Colon (tissue), 2 donors: ENCODE measurements around the gene REV3L.
"Not testable (repeated sequence)": the region's sequence is repeated elsewhere in the genome, so short reads cannot be mapped to it uniquely, and the experiment has no call there.

Experiments used
- FAIRE-seq: peaks from 2 replicates; lab custom pipeline; 2012; peaks lifted over from hg19 to GRCh38; lab: Jason Lieb, UNC
- donor health status: control.
- donor health status: control.

Gene REV3L

DNA sequence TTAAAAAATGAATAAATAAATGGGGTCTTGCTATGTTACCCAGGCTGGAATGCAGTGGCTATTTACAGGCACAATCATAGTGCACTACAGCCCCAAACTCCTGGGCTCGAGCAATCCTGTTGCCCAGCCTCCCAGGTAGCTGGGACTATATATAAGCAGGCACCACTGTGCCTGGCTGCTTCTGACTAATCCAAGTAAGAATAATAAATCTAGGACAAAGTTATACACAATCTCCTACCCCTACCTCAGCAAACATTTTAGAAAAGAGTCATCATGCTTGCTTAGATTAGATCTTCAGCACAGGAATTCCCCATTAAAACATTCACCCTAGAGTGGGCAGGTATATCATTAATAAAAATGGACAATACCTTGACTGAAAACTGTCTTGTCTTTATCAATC is 124.6 kb downstream of the REV3L start:
- FAIRE-seq, result no peak

DNA sequence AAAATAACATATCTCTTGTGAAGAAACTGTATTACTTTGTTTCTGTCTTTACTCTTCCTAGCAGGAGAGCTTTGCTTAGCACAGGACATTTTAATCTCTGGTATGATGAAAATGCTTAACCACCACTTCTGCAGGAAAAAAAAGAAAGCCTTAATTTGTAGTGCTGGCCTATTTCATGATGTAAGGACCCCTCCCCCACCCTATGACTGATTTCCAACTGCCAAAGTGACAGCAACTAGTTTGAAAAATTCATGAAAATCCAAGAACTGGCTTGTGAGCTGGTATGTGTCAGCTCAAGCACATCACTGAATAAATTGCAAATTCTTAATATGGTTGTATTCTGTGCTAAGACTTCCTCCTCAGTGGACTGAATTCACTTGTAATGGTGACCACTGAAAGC is 125.3 kb downstream of the REV3L start:
- no peak for FAIRE-seq

DNA sequence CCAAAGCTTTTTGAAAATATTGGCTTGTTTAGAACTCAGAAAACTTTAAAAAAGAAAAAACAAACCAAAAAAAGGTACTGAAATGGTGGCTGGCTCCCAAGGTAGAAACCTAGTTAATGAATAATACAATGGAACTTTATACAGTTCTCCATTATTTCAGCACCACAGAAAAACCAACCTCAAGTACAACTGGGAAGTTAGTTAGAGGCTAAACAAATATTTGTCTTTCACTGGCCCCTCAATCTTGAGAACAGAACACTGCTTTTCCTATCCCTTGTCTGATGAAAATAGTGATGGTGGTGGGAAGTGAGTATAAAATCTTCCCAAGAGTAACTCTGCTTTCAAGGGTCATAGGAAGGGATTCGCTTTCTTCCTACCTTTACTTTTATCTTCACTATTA is 126.5 kb downstream of the REV3L start:
- no peak for FAIRE-seq

DNA sequence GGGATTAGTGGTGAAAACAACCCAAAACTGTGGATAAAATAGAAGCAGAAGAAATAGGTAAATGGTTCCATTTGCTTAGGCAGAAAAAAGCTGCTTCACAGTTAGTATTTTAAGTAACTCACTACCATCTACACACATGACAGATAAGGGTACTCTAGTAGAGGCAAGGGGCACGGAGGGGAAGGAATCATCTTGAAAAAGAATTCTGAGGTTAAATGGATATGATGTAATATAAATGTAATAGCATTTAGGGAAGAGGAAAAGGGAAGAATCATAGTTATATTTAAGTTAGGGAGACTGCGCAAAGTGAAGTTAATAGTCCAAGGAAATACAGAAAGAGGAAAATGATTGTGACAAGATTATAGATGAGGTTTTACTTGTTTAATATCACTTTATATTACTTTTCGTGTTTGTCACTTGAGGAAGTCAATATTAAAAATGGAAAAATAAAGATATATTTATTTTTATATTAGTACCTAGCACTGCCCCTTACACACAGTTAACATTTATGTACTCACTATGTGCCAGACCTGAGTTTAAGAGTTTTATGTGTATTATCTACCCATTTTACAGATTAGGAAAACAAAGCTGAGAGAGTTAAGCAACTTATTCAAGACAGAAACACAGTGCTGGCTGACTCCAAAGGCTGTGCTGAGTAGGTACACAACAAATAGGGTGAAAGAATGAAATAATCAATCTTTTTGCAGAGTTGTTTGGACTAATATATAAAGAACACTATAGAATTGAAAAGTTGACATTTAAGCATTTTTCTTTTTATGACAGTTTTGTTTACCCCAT is 128.1 kb downstream of the REV3L start:
- FAIRE-seq, result no peak

DNA sequence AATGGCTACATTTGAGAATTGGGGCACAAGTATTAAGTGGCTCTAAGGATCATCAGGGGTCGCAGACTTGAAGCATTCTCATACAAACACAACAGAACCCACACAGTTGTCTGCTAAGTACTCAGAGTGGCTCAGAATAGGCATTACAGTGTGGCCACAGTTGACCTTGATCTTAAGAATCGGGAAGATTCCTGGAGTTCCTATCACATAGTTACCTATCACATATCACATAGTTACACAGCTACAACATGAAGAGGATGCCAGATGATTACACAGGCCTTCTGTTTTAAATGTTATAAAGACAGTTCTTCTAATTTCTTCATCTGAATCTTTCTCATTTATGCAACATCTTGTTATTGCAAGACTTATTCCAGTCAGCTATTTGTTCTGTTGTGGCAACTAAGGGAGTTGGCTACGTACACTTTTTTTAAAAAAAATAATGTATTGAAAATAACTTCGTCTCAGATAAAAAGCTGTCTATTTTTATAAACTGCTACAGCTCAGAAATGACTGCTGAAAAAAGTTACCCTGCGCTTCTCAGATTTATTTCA is 129.0 kb downstream of the REV3L start:
- FAIRE-seq, result no peak

DNA sequence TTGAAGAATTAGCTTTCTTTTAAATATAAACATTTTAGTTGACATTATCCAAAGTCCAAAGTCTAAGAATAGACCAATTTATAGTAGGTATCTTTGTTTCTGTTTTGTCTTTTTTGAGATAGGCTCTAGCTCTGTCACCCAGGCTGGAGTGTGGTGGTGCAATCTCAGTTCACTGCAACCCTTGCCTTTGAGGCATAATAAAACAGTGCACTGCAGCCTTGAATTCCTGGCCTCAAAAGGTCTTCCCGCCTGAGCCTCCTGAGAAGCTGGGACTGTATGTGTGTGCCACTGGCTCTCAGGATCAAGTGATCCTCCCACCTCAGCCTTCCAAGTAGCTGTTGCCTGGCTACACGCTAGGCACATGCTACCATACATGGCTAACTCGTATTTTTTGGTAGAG is 135.4 kb downstream of the REV3L start:
- FAIRE-seq, result no peak

DNA sequence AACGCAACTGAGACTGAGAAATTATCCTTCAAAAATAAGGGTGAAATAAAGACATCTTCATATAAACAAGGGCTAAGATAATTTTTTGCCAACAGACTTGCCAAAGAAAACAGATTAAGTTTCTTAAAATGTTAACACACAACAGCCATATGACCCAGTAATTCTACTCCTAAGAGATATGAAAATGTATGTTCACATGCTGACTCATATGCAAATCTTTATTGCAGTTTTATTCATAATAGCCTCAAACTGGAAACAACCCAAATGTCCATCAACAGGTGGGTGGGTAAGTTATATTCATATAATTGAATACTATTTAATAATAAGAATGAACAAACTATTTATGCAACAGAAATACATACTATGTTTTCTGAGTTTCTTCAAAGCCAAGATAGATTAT is 140.1 kb downstream of the REV3L start:
- FAIRE-seq, result no peak

DNA sequence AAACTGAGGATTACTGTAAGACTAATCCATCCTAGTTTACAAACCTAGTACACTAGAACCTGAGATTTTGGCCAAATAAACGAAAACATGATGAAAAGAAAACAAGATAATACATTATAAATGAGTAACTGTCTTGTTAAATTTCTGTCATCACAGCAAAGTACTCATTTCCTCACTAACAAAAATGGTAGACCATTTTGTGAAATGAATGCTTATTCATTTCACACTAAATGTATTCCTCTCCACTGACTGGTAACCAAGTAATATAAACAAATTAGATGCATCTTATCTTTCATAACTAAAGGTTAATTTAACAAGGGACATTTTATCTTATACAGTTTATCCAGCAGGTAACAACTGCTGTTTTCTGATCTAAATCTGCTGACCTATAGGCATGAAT is 143.7 kb downstream of the REV3L start:
- no peak for FAIRE-seq

DNA sequence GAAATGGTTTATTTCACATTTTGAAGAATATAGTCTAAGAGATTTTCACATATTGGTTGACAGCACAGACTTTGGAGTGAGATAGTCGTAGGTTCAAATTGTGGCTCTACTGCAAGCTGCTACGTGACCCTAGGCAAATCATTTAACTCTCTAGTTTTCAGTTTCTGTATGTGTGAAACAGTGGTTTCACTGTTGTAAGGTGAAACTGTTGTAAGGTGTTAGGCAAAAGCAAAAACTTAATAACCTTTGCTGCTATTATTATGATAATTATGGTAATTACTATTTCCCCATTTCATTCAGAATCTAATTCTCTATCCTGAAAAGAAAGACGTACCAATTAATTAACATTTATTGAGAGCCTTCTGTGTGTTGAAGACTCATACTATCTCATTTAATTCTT is 144.2 kb downstream of the REV3L start:
- FAIRE-seq, result no peak

DNA sequence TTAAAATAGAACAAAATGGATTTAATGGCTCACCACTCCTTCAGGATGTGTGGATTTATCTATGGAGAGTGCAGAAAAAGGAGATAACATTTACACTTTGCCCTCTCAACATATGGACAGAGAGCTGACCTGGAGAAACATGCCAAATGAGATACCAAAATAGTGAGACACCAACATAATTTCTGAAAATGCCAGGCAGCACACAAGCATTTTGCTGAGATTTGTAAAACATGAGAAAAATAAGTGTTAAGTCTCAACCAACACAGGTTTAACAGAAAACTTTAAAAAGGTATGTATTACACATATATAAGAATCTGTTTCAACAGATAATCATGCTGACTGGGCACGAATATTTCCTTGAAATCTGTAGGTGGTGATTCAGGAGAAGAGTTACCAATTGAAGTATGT is 145.2 kb downstream of the REV3L start:
- FAIRE-seq, result no peak

DNA sequence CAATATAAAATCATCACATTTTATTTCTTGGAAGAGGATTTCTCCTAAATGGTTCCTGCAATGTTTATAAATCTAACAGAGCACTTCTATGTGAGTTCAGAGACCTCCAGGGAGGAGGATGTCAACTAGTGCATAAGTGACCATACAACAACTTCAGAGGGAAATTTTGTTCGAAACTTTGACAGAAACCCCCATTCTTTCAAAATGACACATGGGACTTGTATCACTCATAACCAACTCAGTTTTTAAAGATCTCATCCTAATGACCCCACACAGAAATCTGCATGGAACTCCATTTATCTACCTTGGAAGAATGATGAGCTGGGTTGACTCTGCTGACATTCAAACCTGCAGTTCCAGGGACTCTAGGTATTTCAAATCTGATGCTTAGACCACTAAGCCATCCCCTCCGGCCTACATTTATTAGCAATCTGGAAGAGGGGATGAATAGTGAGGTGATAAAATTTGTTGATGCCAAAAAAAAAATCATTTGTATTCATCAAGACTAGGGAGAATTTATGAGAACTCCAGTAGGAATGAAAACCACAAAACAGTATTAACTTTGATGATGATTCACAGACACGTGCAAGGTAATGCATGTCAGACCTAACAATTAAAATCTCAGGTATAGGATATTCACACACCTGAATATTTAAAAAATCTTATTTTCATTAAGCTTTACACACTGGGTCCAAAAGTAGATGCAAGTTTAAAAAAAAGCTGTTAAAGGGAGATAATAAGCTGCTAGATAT is 153.0 kb downstream of the REV3L start:
- FAIRE-seq, result no peak

DNA sequence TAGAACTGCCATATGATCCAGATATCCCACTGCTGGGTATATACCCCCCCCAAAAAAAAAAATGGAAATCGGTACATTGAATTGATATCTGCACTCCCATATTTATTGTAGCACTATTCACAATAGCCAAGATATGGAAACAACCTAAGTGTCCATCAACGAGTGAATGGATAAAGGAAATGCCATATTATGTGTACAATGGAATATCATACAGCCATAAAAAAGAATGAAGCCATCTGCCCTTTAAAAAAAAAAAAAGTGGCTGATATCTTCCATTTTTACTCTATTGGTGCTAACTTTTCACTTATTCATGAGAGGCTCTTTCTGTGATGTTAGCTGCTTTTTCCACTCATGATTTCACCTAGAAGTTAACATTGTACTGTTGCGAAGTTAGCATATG is 156.5 kb downstream of the REV3L start:
- no peak for FAIRE-seq

DNA sequence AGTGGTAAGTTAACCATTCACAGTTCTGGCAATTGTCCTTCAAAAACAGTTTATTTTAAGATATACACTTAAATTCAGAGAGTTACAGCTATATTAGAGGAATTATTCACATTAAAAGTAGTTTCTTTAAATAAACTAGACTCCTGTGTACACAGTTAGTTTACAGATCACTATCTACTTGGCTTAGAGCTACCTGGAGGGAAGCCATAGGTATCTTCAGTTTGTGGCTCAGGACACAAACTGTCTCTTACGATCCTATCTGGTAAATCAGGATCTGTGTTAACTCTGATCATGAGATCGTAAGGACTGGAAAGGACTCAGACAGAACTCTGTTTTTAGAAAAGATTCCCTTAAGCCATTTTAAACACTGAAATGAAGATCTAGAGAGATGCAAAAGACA is 160.9 kb downstream of the REV3L start:
- no peak for FAIRE-seq

DNA sequence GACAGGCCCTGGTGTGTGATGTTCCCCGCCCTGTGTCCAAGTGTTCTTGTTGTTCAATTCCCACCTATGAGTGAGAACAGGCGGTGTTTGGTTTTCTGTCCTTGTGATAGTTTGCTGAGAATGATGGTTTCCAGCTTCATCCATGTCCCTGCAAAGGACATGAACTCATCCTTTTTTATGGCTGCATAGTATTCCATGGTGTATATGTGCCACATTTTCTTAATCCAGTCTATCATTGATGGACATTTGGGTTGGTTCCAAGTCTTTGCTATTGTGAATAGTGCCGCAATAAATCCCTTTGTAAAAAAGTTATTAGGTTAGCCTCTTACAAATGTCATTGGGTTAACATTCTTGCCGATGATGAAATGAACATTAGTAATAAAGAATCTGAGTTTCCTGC is 175.1 kb downstream of the REV3L start:
- FAIRE-seq, result not testable (repeated sequence)

DNA sequence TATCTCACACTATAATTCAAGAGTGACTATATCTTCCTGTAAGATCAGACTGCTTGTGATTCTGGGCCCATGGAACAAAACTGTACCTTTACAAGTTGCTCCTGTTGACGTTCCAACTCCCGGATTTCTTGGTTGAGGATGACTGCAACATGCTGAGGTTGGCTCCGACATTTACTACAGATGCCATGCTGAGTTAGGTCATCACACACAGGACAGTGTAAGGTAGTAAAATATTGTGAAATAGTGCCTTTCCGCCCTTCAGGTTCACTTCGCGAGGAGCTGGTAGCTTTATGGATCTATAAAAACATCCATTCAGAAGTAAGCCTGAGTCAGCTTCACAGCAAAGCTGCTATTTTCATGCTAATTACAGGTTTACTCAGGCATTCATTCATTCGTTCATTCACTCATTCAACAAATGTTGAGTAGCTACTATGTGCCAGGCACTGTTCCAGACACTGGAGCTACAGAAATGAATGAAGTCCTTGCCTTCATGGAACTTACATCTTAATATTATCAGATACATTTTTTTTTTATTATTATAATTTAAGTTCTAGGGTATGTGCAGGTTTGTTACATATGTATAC is 175.7 kb downstream of the REV3L start:
- FAIRE-seq, result no peak

DNA sequence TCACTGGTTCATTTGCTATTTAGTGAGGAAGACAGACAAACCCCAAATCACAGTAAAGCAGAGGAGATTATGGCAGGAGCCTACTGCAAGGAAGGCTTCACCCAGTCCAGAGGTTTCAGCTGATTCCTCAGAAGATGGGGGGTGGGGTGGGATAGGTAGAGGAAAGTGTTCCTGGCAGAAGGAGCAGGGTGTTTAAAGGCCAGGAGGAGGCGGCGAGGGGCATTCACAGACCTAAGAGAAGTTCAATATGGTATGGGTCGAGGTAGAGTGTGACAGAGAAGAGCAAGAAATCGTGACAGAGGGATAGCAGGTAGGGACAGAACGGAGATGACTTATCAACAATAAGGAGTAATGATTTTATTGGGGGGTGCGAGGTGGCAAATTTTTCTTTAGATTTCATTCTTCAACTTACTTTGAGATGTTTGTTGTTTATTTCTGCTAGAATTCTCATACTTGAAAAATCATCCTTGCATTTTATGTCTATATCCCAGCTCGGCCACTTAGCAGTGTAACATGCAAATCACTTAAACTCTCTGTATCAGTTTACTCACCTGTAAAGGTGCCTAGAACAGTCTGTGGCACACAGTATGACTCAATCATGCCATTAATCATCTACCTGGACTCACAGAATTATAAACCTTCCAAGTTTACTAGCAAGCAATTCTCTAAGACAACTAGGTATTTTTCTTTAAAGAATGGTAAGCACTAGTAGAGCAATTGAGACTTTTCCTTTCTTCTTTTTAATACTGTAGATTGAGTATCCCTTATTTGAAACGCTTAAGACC is 176.7 kb downstream of the REV3L start:
- no peak for FAIRE-seq

DNA sequence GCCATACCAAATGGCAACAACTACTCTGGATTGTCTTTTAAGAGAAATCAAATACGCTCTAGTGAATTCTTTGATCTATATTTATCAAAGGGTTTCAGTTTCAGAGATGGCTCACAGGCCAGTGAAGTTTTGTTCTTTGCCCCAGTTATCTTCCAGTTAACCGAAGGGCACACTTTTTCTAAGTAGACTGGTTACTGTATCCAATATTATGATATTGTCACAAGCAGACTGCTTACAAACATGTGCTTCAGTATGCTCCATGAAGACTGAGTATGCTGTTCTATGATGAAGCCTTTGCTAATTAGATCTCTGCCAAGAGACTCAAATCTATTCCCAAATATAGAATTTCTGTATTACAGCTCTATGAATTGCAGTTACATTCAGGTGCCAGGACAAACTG is 181.1 kb downstream of the REV3L start:
- no peak for FAIRE-seq

DNA sequence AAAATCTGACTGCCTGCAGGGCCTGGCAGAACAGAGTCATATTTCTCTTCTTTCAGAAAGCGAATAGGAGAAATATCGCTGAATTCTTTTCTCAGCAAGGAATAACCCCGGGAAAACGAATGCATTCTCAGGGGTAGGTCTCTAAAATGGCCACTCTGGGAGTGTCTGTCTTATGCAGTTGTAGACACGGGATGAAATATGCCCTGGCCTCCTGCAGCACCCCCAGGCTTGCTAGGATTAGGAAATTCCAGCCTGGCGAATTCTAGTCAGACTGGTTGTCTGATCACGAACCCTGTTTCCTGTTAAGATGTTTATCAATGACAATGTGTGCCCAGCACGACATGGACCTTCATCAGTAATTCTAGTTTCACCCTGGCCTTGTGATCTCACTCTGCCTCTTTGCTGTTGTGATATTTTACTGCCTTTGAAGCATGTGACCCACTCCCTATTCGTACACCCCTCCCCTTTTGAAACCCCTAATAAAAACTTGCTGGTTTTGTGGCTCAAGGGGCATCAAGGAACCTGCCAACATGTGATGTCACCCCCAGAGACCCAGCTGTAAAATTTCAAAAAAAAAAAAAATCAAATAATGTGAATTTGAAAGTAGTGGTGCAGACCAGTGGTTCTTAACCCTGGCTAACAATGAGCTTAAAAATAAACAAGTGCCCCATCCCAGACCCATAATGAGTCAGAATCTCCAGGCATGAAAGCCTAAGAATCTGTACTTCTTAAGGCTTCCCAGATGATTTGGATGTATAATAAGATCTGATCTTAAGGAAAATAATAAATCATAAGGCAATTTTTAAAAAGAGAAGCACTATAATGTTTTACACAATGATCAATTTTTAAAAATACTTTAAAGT is 181.8 kb downstream of the REV3L start:
- not testable (repeated sequence) for FAIRE-seq

DNA sequence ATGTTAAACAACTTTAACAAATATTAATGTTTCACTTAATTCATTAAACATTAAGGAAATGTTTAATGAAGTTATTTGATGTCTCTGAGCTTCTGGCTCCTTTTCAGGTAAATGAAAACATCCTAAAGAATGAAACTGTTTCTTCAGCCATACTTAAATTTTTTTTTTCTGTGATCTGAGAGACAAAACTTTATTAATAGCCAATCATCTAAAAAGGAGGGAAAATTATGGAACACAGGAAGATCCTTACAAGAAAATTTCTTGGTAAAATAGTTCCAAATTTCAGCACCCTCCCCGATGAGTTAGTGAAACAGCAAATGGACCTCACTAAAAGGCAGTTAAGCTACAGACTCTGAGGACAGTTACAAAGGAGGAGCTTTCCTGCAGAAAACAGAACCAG is 185.2 kb downstream of the REV3L start:
- FAIRE-seq, result no peak

DNA sequence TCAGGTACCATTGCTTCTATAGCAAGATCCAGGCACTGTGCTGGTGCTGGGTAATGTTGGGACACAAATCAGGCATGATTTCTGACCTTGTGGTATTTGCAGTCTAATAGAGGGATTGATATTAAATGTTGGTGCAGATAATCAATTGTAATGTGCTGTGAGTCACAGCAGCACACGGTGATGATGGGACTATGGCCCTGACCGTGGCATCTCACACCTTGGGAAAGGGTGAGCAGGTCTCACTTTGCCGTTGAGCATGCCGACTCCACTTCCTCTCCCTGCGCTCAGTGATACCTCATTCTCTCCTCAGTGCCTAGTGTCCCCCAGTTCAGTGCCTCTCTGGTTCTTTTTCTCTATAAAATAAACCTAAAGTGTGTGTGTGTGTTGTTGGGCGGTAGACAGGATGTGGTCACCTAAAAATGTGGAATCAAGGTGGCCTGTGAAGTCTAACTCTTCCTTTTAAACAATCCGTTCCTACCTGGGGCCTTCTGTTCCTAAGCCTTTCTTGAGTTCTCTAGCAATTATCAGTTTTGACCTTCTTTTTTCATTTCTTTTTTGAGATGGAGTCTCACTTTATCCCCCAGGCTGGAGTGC is 188.5 kb downstream of the REV3L start:
- no peak for FAIRE-seq
